CD4-positive, alpha-beta T cell treated with Interleukin-17A for 1 hour (primary cell): Measurements from ENCODE around the gene PML.
"Not testable (repeated sequence)": the region's sequence is repeated elsewhere in the genome, so short reads cannot be mapped to it uniquely, and the experiment has no call there.

Experiments
- DNase-seq: peaks from one replicate; pipeline ENCODE4 v3.0.0-alpha.2; 2020

The PML gene

GRCh38 chr15:74064822-74065221 is 70.3 kb downstream of the PML start:
- DNase-seq: not testable (repeated sequence)

- peak; percentile 54 for DNase-seq
Observed at GRCh38 chr15:74065684-74066411, 71.3 kb downstream of the PML start.

DNA sequence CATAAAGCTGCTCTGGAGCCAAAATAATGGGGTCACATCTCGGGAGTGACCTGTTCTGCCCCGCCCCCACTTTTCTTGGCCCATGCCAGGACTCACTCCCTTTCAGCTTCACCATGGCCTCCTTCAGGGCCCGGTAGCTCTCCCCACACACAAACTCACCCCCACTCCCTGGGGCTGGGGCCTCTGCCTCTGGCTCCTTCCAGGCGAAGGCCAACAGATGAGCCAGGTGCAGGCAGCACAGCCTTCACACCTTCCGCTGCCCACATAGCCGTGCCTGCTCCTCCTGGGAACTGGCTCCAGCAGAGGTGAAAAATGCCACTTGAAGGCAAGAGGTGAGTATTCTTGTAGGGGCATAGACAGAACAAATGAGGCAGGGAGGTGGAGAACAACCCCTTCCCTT is 77.1 kb downstream of the PML start:
- not testable (repeated sequence) for DNase-seq

DNA sequence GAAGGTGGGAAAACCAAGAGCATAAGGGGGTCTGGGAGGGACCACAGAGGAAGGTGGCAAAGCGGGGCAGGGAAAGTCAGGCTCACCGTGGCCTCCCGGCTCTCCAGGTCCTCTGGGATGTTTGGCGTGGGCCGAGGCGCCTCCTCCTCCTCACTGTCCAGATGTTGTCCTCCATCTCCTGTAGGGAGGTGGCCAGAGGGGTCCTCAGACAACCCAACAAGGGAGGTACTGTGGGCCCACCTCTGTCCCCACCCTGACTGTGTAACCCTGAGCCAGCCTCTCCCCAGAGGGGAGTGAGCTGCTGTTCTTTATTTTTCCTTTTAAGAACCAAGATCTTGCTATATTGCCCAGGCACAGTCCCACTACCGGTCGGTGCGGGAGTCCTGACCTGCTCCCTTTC is 77.6 kb downstream of the PML start:
- DNase-seq: not testable (repeated sequence)

DNA sequence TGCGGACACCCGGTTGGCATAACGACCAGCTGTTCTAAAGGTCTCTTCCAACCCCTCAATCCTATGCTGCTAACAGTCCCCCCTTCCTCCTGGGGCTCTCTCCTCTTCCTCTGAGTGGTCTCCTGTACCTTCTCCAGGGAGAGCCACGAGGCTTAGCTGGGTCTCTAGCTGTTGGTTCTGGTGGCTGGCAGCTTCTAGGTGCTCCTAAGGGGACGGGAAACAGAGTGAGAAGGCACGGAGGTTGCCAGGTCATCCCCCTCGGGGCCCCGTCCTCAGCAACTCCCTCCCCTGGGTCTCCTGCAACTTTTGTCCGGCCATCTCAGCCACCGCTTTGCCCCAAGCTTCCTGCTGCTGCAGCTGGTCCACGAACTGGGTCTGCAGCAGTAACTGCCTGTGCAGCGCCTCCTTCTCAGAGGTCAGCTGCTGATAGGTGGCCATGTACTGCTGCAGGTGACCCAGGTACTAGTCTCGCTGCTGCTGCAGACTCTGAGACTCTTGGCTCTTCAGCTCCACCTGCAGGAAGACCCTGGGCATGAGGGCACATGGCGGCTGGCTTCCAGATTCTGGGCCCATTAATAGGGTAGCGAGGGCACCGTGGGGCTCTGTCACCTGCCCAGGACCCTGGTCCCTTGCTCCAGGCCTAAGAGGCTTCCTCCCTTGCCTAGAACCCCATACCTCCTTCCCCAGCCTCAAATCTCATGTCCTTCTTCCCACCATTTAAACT is 78.3 kb downstream of the PML start:
- DNase-seq: peak; percentile 42

GRCh38 chr15:74075781-74076180 is 81.3 kb downstream of the PML start:
- DNase-seq: not testable (repeated sequence)

DNA sequence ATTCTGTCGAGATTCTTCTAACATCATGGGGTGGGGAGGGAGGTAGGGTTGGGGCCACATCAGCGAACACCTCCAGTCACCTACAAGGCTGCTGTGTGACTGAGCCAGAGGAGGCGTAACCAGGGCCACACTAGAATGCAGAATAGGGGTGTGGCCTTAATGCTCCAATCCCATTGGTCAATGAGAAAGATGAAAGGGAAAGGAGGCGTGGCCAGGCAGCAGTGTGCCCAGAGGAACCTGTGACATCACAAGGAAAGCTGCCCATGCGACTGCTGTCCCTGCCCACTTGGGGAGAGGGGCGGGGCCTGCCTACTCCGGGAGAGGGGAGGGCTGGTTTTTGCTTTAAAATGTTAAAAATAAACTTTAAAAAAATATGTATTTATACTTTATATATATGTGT is 87.9 kb downstream of the PML start, which contains the start of gene GOLGA6A:
TSS of gene GOLGA6A (minus strand) at position 101 of the 400 bp plus-strand sequence. CDS start at position 60, 41 bp downstream.
- DNase-seq: not testable (repeated sequence)

GRCh38 chr15:74094567-74094966 is 100.1 kb downstream of the PML start:
- DNase-seq: not testable (repeated sequence)

DNA sequence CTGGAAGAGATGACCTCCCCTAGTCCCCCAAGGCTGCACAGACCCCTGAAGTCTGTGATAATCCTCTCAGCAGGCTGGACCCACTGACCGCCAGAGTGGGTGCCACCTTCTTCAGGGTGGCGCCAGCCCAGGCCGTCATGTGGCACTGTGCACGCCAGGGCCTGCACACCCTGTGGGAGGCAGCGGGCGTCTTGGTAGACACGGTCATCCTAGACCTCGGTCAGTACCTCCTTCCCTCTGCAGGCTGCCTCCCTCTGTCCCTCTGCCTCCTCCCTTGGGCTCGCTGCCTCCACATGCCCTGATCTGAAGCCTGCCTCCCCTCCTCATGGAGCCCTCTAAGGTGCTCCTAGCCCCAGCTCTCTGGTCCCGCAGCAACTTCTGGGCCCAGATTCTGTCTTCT is 101.1 kb downstream of the PML start:
- DNase-seq: not testable (repeated sequence)

GRCh38 chr15:74096753-74097474 is 102.4 kb downstream of the PML start:
- not testable (repeated sequence) for DNase-seq
